HG03135 (cell line): ENCODE results near the gene FLOT1.
A peak's percentile ranks its signal among the peaks of the same experiment; 100 is the strongest.

ENCODE experiments used
- ATAC-seq: cut with Tn5 transposase; IDR thresholded peaks from one replicate; pipeline ENCODE4 v1.9.1; 2021; ENCODE audit warnings: mild to moderate bottlenecking, moderate library complexity; ENCODE audit not compliant: unreplicated experiment

FLOT1 gene

GRCh38 chr6:30747902-30748769 is 5.6 kb upstream of the FLOT1 start:
- no peak for ATAC-seq

GRCh38 chr6:30747300-30747687 is 4.8 kb upstream of the FLOT1 start:
- no peak for ATAC-seq

- no peak for ATAC-seq
These were observed 1.7 kb upstream of the FLOT1 start, which contains the start of gene IER3 for GRCh38 chr6:30744054-30744805. TSS of gene IER3 (minus strand) at chr6:30744547. CDS start at chr6:30744518, 29 bp downstream.

GRCh38 chr6:30743099-30744053 is 889 bp upstream of the FLOT1 start:
- ATAC-seq: peak; percentile 22

- no peak for ATAC-seq
These were observed 635 bp downstream of the FLOT1 start for GRCh38 chr6:30741789-30742315.

GRCh38 chr6:30741063-30741779 is 1.3 kb downstream of the FLOT1 start:
- ATAC-seq: no peak

- no peak for ATAC-seq
These were observed 2.0 kb downstream of the FLOT1 start for GRCh38 chr6:30740540-30740870.

- no peak for ATAC-seq
These were observed 4.0 kb downstream of the FLOT1 start for GRCh38 chr6:30738532-30738931.

GRCh38 chr6:30735668-30736314 is 6.7 kb downstream of the FLOT1 start:
- peak; percentile 42 for ATAC-seq

GRCh38 chr6:30732237-30732943 is 10.1 kb downstream of the FLOT1 start:
- no peak for ATAC-seq

- peak; percentile 46 for ATAC-seq
These were observed 11.7 kb downstream of the FLOT1 start for GRCh38 chr6:30730601-30731435.

- ATAC-seq: no peak
These were observed 14.4 kb downstream of the FLOT1 start for GRCh38 chr6:30727920-30728553.

- no peak for ATAC-seq
These were observed 15.7 kb downstream of the FLOT1 start for GRCh38 chr6:30726506-30727413.

- ATAC-seq: no peak
These were observed 16.6 kb downstream of the FLOT1 start for GRCh38 chr6:30725713-30726505.

- ATAC-seq: no peak
These were observed 17.4 kb downstream of the FLOT1 start for GRCh38 chr6:30724906-30725667.
